ENCODE results near the gene TAB2.

- TF ChIP-seq YY1 (tag by site-specific recombination; IDR thresholded peaks at IDR 0.05) (no peak), CTCF (tag by site-specific recombination; IDR thresholded peaks at IDR 0.05) (no peak), ELK4 (IDR thresholded peaks at IDR 0.05; ENCODE audit: borderline replicate concordance, low read depth, low read length) (no peak), GLI2 (tag by site-specific recombination; IDR thresholded peaks at IDR 0.05; ENCODE audit: borderline replicate concordance, low read depth) (no peak), ZNF623 (tag by site-specific recombination; IDR thresholded peaks at IDR 0.05) (no peak), SP2 (tag by site-specific recombination; IDR thresholded peaks at IDR 0.05) (no peak), ZNF792 (tag by site-specific recombination; IDR thresholded peaks at IDR 0.05) (no peak), ZNF596 (tag by site-specific recombination; IDR thresholded peaks at IDR 0.05) (no peak), PRDM1 (tag by site-specific recombination; IDR thresholded peaks at IDR 0.05) (no peak)
- TF ChIP-seq, protein P1, sequence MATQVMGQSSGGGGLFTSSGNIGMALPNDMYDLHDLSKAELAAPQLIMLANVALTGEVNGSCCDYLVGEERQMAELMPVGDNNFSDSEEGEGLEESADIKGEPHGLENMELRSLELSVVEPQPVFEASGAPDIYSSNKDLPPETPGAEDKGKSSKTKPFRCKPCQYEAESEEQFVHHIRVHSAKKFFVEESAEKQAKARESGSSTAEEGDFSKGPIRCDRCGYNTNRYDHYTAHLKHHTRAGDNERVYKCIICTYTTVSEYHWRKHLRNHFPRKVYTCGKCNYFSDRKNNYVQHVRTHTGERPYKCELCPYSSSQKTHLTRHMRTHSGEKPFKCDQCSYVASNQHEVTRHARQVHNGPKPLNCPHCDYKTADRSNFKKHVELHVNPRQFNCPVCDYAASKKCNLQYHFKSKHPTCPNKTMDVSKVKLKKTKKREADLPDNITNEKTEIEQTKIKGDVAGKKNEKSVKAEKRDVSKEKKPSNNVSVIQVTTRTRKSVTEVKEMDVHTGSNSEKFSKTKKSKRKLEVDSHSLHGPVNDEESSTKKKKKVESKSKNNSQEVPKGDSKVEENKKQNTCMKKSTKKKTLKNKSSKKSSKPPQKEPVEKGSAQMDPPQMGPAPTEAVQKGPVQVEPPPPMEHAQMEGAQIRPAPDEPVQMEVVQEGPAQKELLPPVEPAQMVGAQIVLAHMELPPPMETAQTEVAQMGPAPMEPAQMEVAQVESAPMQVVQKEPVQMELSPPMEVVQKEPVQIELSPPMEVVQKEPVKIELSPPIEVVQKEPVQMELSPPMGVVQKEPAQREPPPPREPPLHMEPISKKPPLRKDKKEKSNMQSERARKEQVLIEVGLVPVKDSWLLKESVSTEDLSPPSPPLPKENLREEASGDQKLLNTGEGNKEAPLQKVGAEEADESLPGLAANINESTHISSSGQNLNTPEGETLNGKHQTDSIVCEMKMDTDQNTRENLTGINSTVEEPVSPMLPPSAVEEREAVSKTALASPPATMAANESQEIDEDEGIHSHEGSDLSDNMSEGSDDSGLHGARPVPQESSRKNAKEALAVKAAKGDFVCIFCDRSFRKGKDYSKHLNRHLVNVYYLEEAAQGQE (tag by site-specific recombination; IDR thresholded peaks at IDR 0.05): no peak
- TF ChIP-seq, protein P2, sequence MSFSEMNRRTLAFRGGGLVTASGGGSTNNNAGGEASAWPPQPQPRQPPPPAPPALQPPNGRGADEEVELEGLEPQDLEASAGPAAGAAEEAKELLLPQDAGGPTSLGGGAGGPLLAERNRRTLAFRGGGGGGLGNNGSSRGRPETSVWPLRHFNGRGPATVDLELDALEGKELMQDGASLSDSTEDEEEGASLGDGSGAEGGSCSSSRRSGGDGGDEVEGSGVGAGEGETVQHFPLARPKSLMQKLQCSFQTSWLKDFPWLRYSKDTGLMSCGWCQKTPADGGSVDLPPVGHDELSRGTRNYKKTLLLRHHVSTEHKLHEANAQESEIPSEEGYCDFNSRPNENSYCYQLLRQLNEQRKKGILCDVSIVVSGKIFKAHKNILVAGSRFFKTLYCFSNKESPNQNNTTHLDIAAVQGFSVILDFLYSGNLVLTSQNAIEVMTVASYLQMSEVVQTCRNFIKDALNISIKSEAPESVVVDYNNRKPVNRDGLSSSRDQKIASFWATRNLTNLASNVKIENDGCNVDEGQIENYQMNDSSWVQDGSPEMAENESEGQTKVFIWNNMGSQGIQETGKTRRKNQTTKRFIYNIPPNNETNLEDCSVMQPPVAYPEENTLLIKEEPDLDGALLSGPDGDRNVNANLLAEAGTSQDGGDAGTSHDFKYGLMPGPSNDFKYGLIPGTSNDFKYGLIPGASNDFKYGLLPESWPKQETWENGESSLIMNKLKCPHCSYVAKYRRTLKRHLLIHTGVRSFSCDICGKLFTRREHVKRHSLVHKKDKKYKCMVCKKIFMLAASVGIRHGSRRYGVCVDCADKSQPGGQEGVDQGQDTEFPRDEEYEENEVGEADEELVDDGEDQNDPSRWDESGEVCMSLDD (tag by site-specific recombination; IDR thresholded peaks at IDR 0.05): no peak
- TF ChIP-seq, protein P3, sequence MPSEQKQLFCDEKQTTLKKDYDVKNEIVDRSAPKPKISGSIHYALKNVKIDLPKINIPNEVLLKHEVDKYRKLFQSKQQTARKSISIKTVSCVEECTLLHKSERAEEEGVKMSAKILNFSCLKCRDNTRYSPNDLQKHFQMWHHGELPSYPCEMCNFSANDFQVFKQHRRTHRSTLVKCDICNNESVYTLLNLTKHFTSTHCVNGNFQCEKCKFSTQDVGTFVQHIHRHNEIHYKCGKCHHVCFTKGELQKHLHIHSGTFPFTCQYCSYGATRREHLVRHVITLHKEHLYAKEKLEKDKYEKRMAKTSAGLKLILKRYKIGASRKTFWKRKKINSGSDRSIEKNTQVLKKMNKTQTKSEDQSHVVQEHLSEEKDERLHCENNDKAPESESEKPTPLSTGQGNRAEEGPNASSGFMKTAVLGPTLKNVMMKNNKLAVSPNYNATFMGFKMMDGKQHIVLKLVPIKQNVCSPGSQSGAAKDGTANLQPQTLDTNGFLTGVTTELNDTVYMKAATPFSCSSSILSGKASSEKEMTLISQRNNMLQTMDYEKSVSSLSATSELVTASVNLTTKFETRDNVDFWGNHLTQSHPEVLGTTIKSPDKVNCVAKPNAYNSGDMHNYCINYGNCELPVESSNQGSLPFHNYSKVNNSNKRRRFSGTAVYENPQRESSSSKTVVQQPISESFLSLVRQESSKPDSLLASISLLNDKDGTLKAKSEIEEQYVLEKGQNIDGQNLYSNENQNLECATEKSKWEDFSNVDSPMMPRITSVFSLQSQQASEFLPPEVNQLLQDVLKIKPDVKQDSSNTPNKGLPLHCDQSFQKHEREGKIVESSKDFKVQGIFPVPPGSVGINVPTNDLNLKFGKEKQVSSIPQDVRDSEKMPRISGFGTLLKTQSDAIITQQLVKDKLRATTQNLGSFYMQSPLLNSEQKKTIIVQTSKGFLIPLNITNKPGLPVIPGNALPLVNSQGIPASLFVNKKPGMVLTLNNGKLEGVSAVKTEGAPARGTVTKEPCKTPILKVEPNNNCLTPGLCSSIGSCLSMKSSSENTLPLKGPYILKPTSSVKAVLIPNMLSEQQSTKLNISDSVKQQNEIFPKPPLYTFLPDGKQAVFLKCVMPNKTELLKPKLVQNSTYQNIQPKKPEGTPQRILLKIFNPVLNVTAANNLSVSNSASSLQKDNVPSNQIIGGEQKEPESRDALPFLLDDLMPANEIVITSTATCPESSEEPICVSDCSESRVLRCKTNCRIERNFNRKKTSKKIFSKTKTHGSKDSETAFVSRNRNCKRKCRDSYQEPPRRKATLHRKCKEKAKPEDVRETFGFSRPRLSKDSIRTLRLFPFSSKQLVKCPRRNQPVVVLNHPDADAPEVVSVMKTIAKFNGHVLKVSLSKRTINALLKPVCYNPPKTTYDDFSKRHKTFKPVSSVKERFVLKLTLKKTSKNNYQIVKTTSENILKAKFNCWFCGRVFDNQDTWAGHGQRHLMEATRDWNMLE (tag by site-specific recombination; conservative IDR thresholded peaks at IDR 0.05; ENCODE audit: low read depth): no peak
Observed at GRCh38 chr6:149277621-149278020, 39.9 kb upstream of the TAB2 start.
